Measurements from ENCODE around the gene IL1RN. TPM values are rescaled to one million over a fixed set of nuclear protein-coding genes. Genes with fewer than 3 reads are reported as not detected.

Gene IL1RN
- total and polyA plus RNA-seq, 2 of the 4 experiments (the other 2 are of a cell fraction): not detected

GRCh38 chr2:113178891-113179290 lies 51.5 kb downstream of the IL1RN start:
- H3K56ac ChIP-seq (ENCODE audit: extremely low read depth, insufficient read depth, low read length): no peak overlapping the region
- no peaks in the 10 kb centered on the region for H4K20me1 ChIP-seq (ENCODE audit: insufficient read depth, low read length)
- ChIA-PET CTCF (no interaction called here), POLR2A (ENCODE audit: unreplicated experiment) (no interaction called here)
- H3K4me3 ChIP-seq (ENCODE audit: insufficient read depth, low read depth, low read length): no peak overlapping the region
- H2BK20ac ChIP-seq (ENCODE audit: low read depth, low read length): no peak overlapping the region
- no peak overlapping the region for H3K4ac ChIP-seq (ENCODE audit: low read depth, low read length)
- H2BK120ac ChIP-seq (ENCODE audit: low read depth, low read length): no peak overlapping the region
- dilution Hi-C loops (cut with HindIII; ENCODE audit: low sequenced_read_pairs, unreplicated experiment) (no loop called here), intact Hi-C loops (cut with micrococcal nuclease) (no loop called here), in situ Hi-C loops (cut with MboI; ENCODE audit: low sequenced_read_pairs) (no loop called here)
- H2AFZ ChIP-seq (replicated peaks; ENCODE audit: low read length, poor library complexity): no peak overlapping the region
- no peak overlapping the region for H2AK5ac ChIP-seq (ENCODE audit: low read depth, low read length)
- TF ChIP-seq ELK1 (IDR thresholded peaks at IDR 0.05; ENCODE audit: borderline replicate concordance, low read depth, low read length) (no peak), MAZ (IDR thresholded peaks at IDR 0.05; ENCODE audit: borderline replicate concordance, low read depth, low read length) (no peak), MAFK (IDR thresholded peaks at IDR 0.05; ENCODE audit: low read depth, low read length) (no peak), USF2 (IDR thresholded peaks at IDR 0.05; ENCODE audit: low read depth, low read length) (no peak), CEBPB (IDR thresholded peaks at IDR 0.05; ENCODE audit: low read depth, low read length) (no peak), CHD1 (IDR thresholded peaks at IDR 0.05; ENCODE audit: low read depth, low read length) (no peak), RFX5 (IDR thresholded peaks at IDR 0.05; ENCODE audit: low read depth, low read length) (no peak), MXI1 (IDR thresholded peaks at IDR 0.05; ENCODE audit: borderline replicate concordance, low read depth, low read length) (no peak), FOS (IDR thresholded peaks at IDR 0.05; ENCODE audit: low read depth, low read length) (no peak), SMC3 (IDR thresholded peaks at IDR 0.05; ENCODE audit: low read depth, low read length) (no peak), RCOR1 (IDR thresholded peaks at IDR 0.05; ENCODE audit: insufficient replicate concordance, low read length) (no peak), NFE2L2 (IDR thresholded peaks at IDR 0.05; ENCODE audit: low read depth, low read length) (no peak), BHLHE40 (IDR thresholded peaks at IDR 0.05; ENCODE audit: low read depth, low read length) (no peak), RAD21 (IDR thresholded peaks at IDR 0.05; ENCODE audit: low read length) (no peak), CTCF (conservative IDR thresholded peaks at IDR 0.05; ENCODE audit: low read depth, low read length) (no peak), POLR2A (IDR thresholded peaks at IDR 0.05; ENCODE audit: low read depth, low read length) (no peak)
- H3K9me3 ChIP-seq (ENCODE audit: control insufficient read depth, insufficient read depth, low read length): no peaks in the 10 kb centered on the region
- H3K79me1 ChIP-seq (ENCODE audit: low read depth in 1 of 2, low read length in 2 of 2): no peaks in the 10 kb centered on the region
- no peak overlapping the region for H3K9ac ChIP-seq (ENCODE audit: low read depth, low read length)
- H4K91ac ChIP-seq (ENCODE audit: insufficient read depth, low read depth, low read length): no peak overlapping the region
- no peak overlapping the region for H2AK9ac ChIP-seq (replicated peaks; ENCODE audit: low read depth, low read length, poor library complexity)
- BruUV-seq (replicated peaks): no TSS peak
- H3K4me2 ChIP-seq (ENCODE audit: low read depth, low read length): no peak overlapping the region
- H3K9me1 ChIP-seq (ENCODE audit: insufficient read depth, low read length): peaks cover 3% of the 10 kb centered on the region; the same call in 1 of the 2 replicates
- ATAC-seq (ENCODE audit: low read depth) (no peak), DNase-seq (no peak)
- WGBS, 2 experiments (ENCODE audit: extremely low coverage in 2 of 2, insufficient read length in 1 of 2): no CpG with 5 or more reads among the region's 4 CpGs
- no peak overlapping the region for H2BK15ac ChIP-seq (ENCODE audit: low read depth, low read length)
- no peak overlapping the region for H3K27ac ChIP-seq (ENCODE audit: insufficient read depth, low read length)
- H3K27me3 ChIP-seq (ENCODE audit: control insufficient read depth, insufficient read depth, low read length): peaks cover 36% of the 10 kb centered on the region
- no peak overlapping the region for H3K23ac ChIP-seq (ENCODE audit: low read depth, low read length)
- H3K4me1 ChIP-seq (ENCODE audit: control insufficient read depth, insufficient read depth, low read length): no peaks in the 10 kb centered on the region
- no peak overlapping the region for H3K18ac ChIP-seq (ENCODE audit: low read depth, low read length)
- no peak overlapping the region for H3K14ac ChIP-seq (replicated peaks; ENCODE audit: low read depth, low read length)
- H4K5ac ChIP-seq (ENCODE audit: low read depth, low read length): no peak overlapping the region
- H3K36me3 ChIP-seq (ENCODE audit: control insufficient read depth, insufficient read depth, low read length): no peaks in the 10 kb centered on the region
- H4K8ac ChIP-seq (ENCODE audit: low read depth in 2 of 2, low read length in 2 of 2): no peak overlapping the region
- no peak overlapping the region for H2BK5ac ChIP-seq (ENCODE audit: low read depth, low read length, poor library complexity, severe bottlenecking)

All from IMR-90 (cell line).